IMR-90 (cell line): ENCODE data around the gene GRK5. TPM values are rescaled to one million over a fixed set of nuclear protein-coding genes. Genes with fewer than 3 reads are reported as not detected.

Experiments used
- ATAC-seq: fragments of 200-7000 bp; cut with Tn5 transposase; 2 replicates; pipeline ENCODE4 v1.9.1; 2020; ENCODE audit warnings: low read depth, mild to moderate bottlenecking, moderate library complexity
- BruUV-seq: library from RNA; stranded (reverse); fragments of 400-500 nt; replicated peaks from 2 replicates; lab custom pipeline; 2021; lab: Mats Ljungman, UMichigan
- CTCF ChIA-PET: fragments of 300-600 bp; formaldehyde crosslinking; extraction: SDS; loops from one replicate; lab custom pipeline; 2021; ENCODE audit warnings: antibody characterized with exemption; lab: Yijun Ruan, JAX
- POLR2A ChIA-PET: fragments of 300-600 bp; sonication (Branson Sonifier 250); formaldehyde crosslinking; loops from one replicate; lab custom pipeline; 2022; ENCODE audit warnings: antibody characterized with exemption; ENCODE audit not compliant: unreplicated experiment; lab: Charles Lee
- DNase-seq: peaks from one replicate; pipeline ENCODE4 v3.0.0; 2013
- H2AFZ ChIP-seq: replicated peaks from 2 replicates; pipeline ENCODE3; 2013; ENCODE audit warnings: low read length, mild to moderate bottlenecking; ENCODE audit not compliant: poor library complexity
- H2AK5ac ChIP-seq: 2 replicates; pipeline ENCODE4 v1.6.1; 2013; ENCODE audit warnings: low read depth, low read length, inconsistent platforms
- H2AK9ac ChIP-seq: replicated peaks from 2 replicates; pipeline ENCODE3; 2013; ENCODE audit warnings: mild to moderate bottlenecking, low read depth, low read length, moderate library complexity; ENCODE audit not compliant: poor library complexity
- H2BK120ac ChIP-seq: 2 replicates; pipeline ENCODE4 v1.6.1; 2013; ENCODE audit warnings: low read depth, low read length, inconsistent platforms
- H2BK15ac ChIP-seq: 3 replicates; pipeline ENCODE4 v1.6.1; 2013; ENCODE audit warnings: low read depth, low read length, inconsistent platforms
- H2BK20ac ChIP-seq: 2 replicates; pipeline ENCODE4 v1.6.1; 2013; ENCODE audit warnings: low read depth, mild to moderate bottlenecking, inconsistent platforms, low read length, moderate library complexity
- H2BK5ac ChIP-seq: 2 replicates; pipeline ENCODE4 v1.6.1; 2013; ENCODE audit warnings: mild to moderate bottlenecking, low read depth, low read length, inconsistent platforms; ENCODE audit not compliant: poor library complexity, severe bottlenecking
- H3K14ac ChIP-seq: replicated peaks from 2 replicates; pipeline ENCODE4 v1.6.1; 2013; ENCODE audit warnings: low read depth, low read length, inconsistent platforms
- H3K18ac ChIP-seq: 2 replicates; pipeline ENCODE4 v1.6.1; 2013; ENCODE audit warnings: low read depth, low read length, control low read depth
- H3K23ac ChIP-seq: 2 replicates; pipeline ENCODE4 v1.6.1; 2013; ENCODE audit warnings: low read depth, low read length, inconsistent platforms
- H3K27ac ChIP-seq: 2 replicates; pipeline ENCODE4 v1.5.1; 2013; ENCODE audit warnings: mild to moderate bottlenecking, control low read depth, low read length; ENCODE audit not compliant: insufficient read depth
- H3K27me3 ChIP-seq: 2 replicates; pipeline ENCODE4 v1.6.1; 2013; ENCODE audit warnings: low read length; ENCODE audit not compliant: control insufficient read depth, insufficient read depth
- H3K36me3 ChIP-seq: 2 replicates; pipeline ENCODE4 v1.6.1; 2013; ENCODE audit warnings: low read length, mixed read lengths; ENCODE audit not compliant: control insufficient read depth, insufficient read depth
- H3K4ac ChIP-seq: 2 replicates; pipeline ENCODE4 v1.6.1; 2013; ENCODE audit warnings: low read depth, low read length, inconsistent platforms
- H3K4me1 ChIP-seq: 2 replicates; pipeline ENCODE4 v1.6.1; 2013; ENCODE audit warnings: low read length, mixed read lengths; ENCODE audit not compliant: control insufficient read depth, insufficient read depth
- H3K4me2 ChIP-seq: 2 replicates; pipeline ENCODE4 v1.6.1; 2013; ENCODE audit warnings: low read depth, mild to moderate bottlenecking, control low read depth, low read length, moderate library complexity
- H3K4me3 ChIP-seq: 2 replicates; pipeline ENCODE4 v1.5.1; 2013; ENCODE audit warnings: low read depth, mild to moderate bottlenecking, control low read depth, low read length, moderate library complexity; ENCODE audit not compliant: insufficient read depth
- H3K56ac ChIP-seq: 2 replicates; pipeline ENCODE4 v1.6.1; 2013; ENCODE audit warnings: low read length, inconsistent platforms; ENCODE audit not compliant: insufficient read depth; ENCODE audit errors: extremely low read depth
- H3K79me1 ChIP-seq, 2 experiments: 2 replicates each; pipeline ENCODE4 v1.6.1; 2013; ENCODE audit warnings: low read length in 2 of 2, inconsistent platforms in 1 of 2, low read depth in 1 of 2
- H3K9ac ChIP-seq: 2 replicates; pipeline ENCODE4 v1.6.1; 2013; ENCODE audit warnings: low read depth, low read length, control low read depth
- H3K9me1 ChIP-seq: 2 replicates; pipeline ENCODE4 v1.6.1; 2013; ENCODE audit warnings: low read length, inconsistent platforms; ENCODE audit not compliant: insufficient read depth
- H3K9me3 ChIP-seq: 2 replicates; pipeline ENCODE4 v1.6.1; 2013; ENCODE audit warnings: low read length; ENCODE audit not compliant: control insufficient read depth, insufficient read depth
- H4K20me1 ChIP-seq: 2 replicates; pipeline ENCODE4 v1.6.1; 2013; ENCODE audit warnings: low read length, inconsistent platforms; ENCODE audit not compliant: insufficient read depth
- H4K5ac ChIP-seq: 2 replicates; pipeline ENCODE4 v1.6.1; 2013; ENCODE audit warnings: mild to moderate bottlenecking, low read depth, low read length, control low read depth
- H4K8ac ChIP-seq, 2 experiments: 2 replicates each; pipeline ENCODE4 v1.6.1; 2013; ENCODE audit warnings: low read depth in 2 of 2, low read length in 2 of 2, control low read depth in 1 of 2, inconsistent platforms in 1 of 2
- H4K91ac ChIP-seq: 2 replicates; pipeline ENCODE4 v1.6.1; 2013; ENCODE audit warnings: low read depth, low read length, inconsistent platforms; ENCODE audit not compliant: insufficient read depth
- BHLHE40 ChIP-seq: fragments of 150-350 bp; IDR thresholded peaks from 2 replicates; pipeline ENCODE4 v1.6.1; 2016; ENCODE audit warnings: mild to moderate bottlenecking, low read depth, low read length
- NFE2L2 ChIP-seq: fragments of 150-350 bp; IDR thresholded peaks from 2 replicates; pipeline ENCODE4 v1.6.1; 2016; ENCODE audit warnings: low read depth, mild to moderate bottlenecking, low read length
- RAD21 ChIP-seq: IDR thresholded peaks from 2 replicates; pipeline ENCODE4 v1.6.1; 2012; ENCODE audit warnings: low read length, improper control_type of control experiment
- RCOR1 ChIP-seq: IDR thresholded peaks from 2 replicates; pipeline ENCODE4 v1.6.1; 2012; ENCODE audit warnings: mild to moderate bottlenecking, low read length, improper control_type of control experiment; ENCODE audit not compliant: insufficient replicate concordance
- WGBS, 2 experiments: methylation state at CpG; one replicate each; pipeline versions ENCODE4 v1.1.5 to v1.1.7; 2013; ENCODE audit warnings: missing lambda C conversion rate in 2 of 2; ENCODE audit not compliant: insufficient read length in 1 of 2; ENCODE audit errors: extremely low coverage in 2 of 2; 5-methylcytosine and 5-hydroxymethylcytosine counted together
- dilution Hi-C: fragments of 300-500 bp; cut with HindIII; formaldehyde crosslinking; loops from one replicate; pipeline ENCODE4 v1.14.3; 2018; ENCODE audit warnings: low sequenced_read_pairs; ENCODE audit not compliant: unreplicated experiment
- in situ Hi-C: fragments of 300-500 bp; cut with MboI; formaldehyde crosslinking; loops from 3 replicates; pipeline ENCODE4 v1.14.3; 2019; ENCODE audit warnings: low sequenced_read_pairs, inconsistent platforms, mixed read lengths
- intact Hi-C: fragments of 100-400 bp; cut with micrococcal nuclease; formaldehyde crosslinking; loops from 2 replicates; pipeline ENCODE4 v1.10.0; 2022
- polyA plus RNA-seq, 3 experiments: library from polyadenylated mRNA; depleted of rRNA; stranded (reverse); fragments of >200 nt; gene quantifications; 2 replicates each; pipeline ENCODE4 v1.2.3, GENCODE V29; 2012; ENCODE audit warnings: low replicate concordance in 1 of 3
- total RNA-seq: library from RNA; depleted of rRNA; stranded (reverse); fragments of >200 nt; gene quantifications from 2 replicates; pipeline ENCODE4 v1.2.3, GENCODE V29; 2012
- TF ChIP-seq, protein P1 (sequence below): conservative IDR thresholded peaks from 2 replicates; pipeline ENCODE4 v1.5.1; 2012; ENCODE audit warnings: mild to moderate bottlenecking, low read depth, low read length, improper control_type of control experiment

The GRK5 gene
- total and polyA plus RNA-seq, 2 of the 4 experiments (the other 2 are of a cell fraction), result 12.9 to 16.3 TPM

DNA sequence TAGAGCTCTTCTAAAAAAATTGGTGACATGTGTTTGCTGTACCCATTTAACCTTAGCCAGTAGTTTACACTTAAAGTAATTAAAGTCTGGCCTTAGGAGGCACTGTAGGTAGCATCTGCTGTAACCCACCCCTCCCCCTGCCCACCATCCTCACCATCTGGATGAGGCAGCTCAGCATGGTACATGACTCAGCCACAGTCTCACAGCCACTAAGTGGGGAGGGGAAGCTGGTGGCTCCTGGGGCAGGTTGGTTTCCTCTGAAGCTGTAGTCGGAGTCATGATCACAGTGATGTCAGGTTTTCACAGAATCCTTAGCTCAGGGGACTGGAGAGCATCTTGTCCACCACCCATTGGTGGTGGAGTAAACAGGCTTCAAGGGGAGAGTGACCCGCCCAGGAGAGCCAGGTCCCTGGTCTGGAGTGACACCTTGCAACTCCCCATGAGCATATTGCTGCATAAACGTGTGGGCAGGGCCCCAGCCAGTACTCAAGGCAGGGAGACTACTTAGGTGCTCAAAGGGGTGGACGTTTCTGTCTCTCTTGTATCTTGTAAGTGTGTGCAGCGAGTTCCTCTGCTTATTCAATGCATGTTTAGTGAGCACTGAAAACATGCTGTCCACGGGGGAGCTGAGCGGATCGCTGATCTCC is 125.9 kb downstream of the GRK5 start:
- no peak for ATAC-seq
- Histone ChIP-seq H3K9me1 (peaks cover 23% of the 10 kb centered on the region), H3K9me3 (no peaks in the 10 kb centered on the region), H2AK5ac (peak overlapping the region; percentile 26; the same call in 1 of the 2 replicates), H3K79me1 (peaks cover 31 to 67% of the 10 kb centered on the region in 2 experiments), H3K14ac (no peak overlapping the region), H3K56ac (no peak overlapping the region), H4K20me1 (peaks cover 50% of the 10 kb centered on the region), H3K4ac (no peak overlapping the region), H4K91ac (no peak overlapping the region; the same call in 1 of the 2 replicates), H3K4me1 (peaks cover 24% of the 10 kb centered on the region), H4K8ac (peak overlapping the region in 1 of 2 experiments; percentile 78; a peak in 3 of 4 replicates), H4K5ac (no peak overlapping the region), H2AK9ac (no peak overlapping the region), H2BK15ac (no peak overlapping the region), H2AFZ (peak overlapping the region; percentile 8), H3K36me3 (peaks cover 44% of the 10 kb centered on the region), H2BK120ac (no peak overlapping the region), H3K23ac (no peak overlapping the region), H3K4me2 (no peak overlapping the region), H3K9ac (no peak overlapping the region), H2BK5ac (no peak overlapping the region), H3K27ac (no peak overlapping the region), H3K4me3 (no peak overlapping the region), H3K27me3 (no peaks in the 10 kb centered on the region), H2BK20ac (no peak overlapping the region), H3K18ac (no peak overlapping the region)
- peak; percentile 70 for DNase-seq
- 100% methylated on average over 3 of the region's 8 CpGs; no CpG with 5 or more reads in 1 of the 2 experiments for WGBS, 2 experiments
- POLR2A ChIA-PET, result interaction anchor here (0.6 kb wide), 1 partner anchor 40 kb away, joined by 4 read pairs; no protein-coding TSS in a partner anchor
- intact Hi-C loops (no loop called here), dilution Hi-C loops (no loop called here), in situ Hi-C loops (no loop called here)
- CTCF ChIA-PET, result interaction anchor here (1.0 to 1.2 kb wide), 2 partner anchors 35 to 124 kb away, joined by 4 read pairs; no protein-coding TSS in a partner anchor
- peak; percentile 65 for TF ChIP-seq RCOR1
- TF ChIP-seq BHLHE40, result 0 out of 2 replicates have a peak, but pooled peaks have one; percentile 10
- TF ChIP-seq RAD21, result 0 out of 2 replicates have a peak, but pooled peaks have one; percentile 5
- TF ChIP-seq NFE2L2, result 0 out of 2 replicates have a peak, but pooled peaks have one; percentile 4
- TF ChIP-seq, protein P1, sequence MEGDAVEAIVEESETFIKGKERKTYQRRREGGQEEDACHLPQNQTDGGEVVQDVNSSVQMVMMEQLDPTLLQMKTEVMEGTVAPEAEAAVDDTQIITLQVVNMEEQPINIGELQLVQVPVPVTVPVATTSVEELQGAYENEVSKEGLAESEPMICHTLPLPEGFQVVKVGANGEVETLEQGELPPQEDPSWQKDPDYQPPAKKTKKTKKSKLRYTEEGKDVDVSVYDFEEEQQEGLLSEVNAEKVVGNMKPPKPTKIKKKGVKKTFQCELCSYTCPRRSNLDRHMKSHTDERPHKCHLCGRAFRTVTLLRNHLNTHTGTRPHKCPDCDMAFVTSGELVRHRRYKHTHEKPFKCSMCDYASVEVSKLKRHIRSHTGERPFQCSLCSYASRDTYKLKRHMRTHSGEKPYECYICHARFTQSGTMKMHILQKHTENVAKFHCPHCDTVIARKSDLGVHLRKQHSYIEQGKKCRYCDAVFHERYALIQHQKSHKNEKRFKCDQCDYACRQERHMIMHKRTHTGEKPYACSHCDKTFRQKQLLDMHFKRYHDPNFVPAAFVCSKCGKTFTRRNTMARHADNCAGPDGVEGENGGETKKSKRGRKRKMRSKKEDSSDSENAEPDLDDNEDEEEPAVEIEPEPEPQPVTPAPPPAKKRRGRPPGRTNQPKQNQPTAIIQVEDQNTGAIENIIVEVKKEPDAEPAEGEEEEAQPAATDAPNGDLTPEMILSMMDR, result no peak
- no TSS peak for BruUV-seq
